GM23248 (cell line): ENCODE results near the gene NBPF3.

Experiments
- EZH2 ChIP-seq: fragments of 200-600 bp; sonication (generic); IDR thresholded peaks from 2 replicates; pipeline ENCODE4 v1.6.1; 2018; ENCODE audit warnings: antibody characterized with exemption, mild to moderate bottlenecking; ENCODE audit not compliant: insufficient read depth, poor library complexity, severe bottlenecking
- EZH2phosphoT487 ChIP-seq: fragments of 200-600 bp; sonication (generic); IDR thresholded peaks from 2 replicates; pipeline ENCODE4 v1.6.1; 2018; ENCODE audit warnings: antibody characterized with exemption, moderate library complexity, mild to moderate bottlenecking, low read depth; ENCODE audit not compliant: insufficient read depth

DNA sequence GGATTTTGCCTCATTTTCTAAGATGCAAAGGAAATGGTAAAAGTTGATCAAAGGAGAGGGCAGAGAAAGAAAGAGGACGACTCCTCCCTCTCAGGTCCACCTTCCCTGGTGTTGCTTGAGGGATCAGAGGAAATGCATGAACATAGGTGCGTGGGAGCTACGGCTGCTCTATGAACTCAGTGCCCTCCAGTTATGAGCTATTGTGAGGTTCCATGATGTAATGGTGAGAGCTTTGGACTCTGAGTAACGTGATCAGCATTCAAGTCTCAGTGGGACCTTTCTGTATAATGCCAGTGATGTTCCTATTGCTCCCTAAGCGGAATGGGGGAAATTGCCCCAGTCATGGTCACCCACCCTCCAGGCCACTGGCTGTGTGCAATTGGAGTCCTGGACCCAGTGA is 25.9 kb upstream of the NBPF3 start:
- TF ChIP-seq EZH2phosphoT487 (no peak), EZH2 (no peak)
